Activated CD4-positive, CD25-positive, alpha-beta regulatory T cell treated with anti-CD3 and anti-CD28 coated beads, Interleukin-2, amount 50 U/mL, for 24 hours (primary cell): ENCODE data around the gene USP8.
"Not testable (repeated sequence)": the region's sequence is repeated elsewhere in the genome, so short reads cannot be mapped to it uniquely, and the experiment has no call there.

Experiments used
- ATAC-seq, 2 donors: fragments of 150-1000 bp; cut with Tn5 transposase; one replicate each; pipeline ENCODE4 v1.10.0; 2021; ENCODE audit warnings: mild to moderate bottlenecking in 1 of 2, moderate library complexity in 1 of 2

USP8 gene

DNA sequence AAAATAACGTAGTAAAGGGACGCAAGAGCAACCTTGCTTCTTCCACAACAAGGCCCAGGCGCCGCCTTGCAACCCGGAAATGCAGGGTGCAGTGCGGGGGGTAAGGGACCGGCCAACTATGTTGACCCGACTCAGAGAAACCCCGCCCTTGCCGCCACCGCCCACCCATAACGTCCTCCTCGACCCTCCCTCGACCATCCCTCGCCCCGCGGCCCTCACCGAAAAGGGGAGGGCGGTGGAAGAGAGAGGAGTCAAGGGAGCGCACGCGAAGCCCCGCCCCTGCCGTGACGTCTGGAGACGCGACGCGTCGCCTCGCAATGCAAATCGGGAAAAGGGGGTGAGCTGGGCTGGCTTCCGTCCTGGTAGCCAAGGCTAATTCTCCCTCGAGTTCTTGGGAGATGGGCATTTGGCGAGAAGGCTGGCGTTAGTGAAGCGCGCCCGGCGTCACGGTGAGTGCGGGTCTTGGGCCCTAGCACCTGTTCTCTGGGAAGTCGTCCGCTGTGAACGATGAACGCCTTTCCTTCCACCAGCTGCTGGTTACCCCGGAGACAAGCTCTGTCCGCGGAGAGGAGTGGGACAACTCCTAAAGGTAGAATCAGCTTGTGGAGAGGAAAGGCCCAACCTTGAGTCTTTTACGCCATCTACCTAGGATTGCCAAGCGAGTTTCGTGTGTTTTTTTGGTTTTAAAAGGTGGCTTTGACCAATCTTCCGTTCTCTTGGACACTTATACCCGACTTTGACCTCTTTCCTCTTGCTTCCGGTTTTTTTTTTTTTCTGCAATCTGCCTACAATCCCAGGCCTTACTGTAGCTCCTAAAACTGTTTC, at the start of gene USP8:
USP8 (plus strand) TSS at position 340 of the 825 bp plus-strand sequence. CDS start 14,669 bp downstream, outside the sequence.
- peak; percentile 96 to 98 for ATAC-seq

DNA sequence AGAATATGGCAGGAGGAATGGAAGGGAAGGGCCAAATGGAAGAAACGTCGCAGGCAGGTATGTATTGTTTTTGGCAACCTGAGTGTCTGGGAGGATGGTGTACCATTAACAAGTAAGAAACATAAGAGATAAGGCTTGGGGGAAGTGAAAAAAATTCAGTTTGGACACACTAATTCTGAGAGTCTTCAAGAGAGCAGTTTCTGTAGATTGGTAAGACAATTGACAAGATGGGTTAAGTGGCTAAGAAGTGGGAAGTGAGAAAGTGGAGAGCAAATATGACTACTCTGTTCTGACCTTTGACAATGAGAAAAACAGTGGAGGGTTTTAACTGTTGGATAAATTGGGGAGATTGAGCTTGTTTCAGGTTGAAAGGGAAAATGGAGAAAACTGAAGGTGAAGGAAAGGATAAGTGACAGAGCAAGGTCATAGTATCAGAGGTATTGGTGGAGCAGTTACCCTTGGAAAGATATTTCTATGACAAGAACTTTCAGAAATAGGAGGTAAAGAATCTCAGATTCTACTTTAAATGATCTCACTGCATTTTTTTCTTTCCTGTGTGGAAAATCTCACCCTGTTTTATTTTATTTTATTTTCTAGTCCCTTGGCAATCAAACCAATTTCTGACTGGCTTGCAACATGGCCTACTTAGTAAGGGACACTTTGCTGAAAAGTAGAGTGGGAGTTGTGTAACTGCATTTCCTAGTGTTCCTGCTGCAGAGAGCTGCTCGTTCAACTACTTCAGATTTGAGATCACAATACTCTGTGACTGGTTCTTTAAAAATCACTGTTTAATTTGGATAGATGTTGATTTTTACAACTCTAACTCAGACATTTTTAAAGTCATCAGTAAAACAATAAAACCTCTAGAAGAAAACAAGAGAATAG, 46.1 kb upstream of the USP8 start:
- ATAC-seq: peak; percentile 55 to 63

DNA sequence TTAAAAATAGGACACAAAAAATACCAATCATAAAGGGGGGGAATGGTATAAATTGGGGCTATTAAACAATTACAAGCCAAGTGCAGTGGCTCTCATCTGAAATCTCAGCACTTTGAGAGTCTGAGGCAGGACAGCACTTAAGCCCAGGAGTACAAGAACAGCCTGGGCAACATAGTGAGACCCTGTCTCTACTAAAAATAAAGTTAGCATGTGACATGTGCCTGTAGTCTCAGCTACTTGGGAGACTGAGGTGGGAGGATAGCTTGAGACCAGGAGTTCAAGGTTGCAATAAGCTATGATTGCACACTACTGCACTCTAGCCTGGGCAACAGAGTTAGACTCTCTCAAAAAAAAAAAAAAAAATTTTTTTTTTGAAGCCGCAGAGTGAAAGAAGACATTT, 45.4 kb upstream of the USP8 start:
- no peak for ATAC-seq

DNA sequence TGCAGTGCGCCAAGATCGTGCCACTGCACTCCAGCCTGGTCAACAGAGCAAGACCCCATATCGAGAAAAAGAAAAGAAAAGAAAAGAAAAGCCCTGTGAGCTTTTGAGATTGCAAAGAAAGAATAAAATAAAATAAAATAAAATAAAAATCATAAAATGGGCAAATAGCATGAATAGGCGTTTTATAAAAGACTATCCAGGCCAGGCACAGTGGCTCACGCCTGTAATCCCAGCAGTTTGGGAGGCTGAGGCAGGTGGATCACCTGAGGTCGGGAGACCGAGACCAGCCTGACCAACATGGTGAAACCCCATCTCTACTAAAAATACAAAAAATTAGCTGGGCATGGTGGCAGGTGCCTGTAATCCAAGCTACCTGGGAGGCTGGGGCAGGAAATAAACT, 44.8 kb upstream of the USP8 start:
- not testable (repeated sequence) for ATAC-seq

DNA sequence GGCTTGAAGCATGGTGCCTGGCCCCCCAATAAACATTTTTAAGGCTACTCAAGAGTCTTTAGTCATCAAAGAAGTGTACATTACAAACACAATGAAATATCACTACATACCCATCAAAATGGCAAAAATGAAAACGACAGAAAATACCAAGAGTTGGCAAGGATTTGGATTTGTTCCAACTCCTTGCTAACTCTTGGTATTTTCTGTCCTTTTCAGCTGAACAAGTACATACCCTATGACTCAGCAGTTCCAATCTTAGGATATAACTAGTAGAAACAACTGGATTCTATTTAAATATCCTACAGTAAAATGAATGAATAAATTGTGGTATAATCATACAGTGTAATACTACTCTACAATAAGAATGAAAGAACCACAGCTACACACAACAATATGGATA, 44.1 kb upstream of the USP8 start:
- ATAC-seq: no peak

DNA sequence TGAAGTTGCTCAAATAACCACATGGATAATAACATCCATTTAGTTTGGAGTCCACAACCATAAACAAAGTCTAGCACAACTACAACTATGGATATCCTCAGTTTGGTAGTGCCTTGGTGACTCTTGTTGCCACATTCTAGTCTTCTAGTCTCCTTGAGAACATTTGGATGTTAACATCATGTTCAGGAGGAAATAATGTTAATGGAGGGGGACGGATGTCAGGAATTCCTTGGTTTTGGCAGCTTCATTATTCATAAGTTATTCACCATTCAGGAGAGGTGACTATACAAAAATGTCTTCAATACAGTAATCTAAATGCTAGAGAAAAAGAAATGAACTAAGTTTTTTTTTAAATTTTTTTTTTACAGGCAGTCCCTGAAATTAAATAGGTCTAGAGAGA, 42.8 kb upstream of the USP8 start:
- ATAC-seq: no peak

DNA sequence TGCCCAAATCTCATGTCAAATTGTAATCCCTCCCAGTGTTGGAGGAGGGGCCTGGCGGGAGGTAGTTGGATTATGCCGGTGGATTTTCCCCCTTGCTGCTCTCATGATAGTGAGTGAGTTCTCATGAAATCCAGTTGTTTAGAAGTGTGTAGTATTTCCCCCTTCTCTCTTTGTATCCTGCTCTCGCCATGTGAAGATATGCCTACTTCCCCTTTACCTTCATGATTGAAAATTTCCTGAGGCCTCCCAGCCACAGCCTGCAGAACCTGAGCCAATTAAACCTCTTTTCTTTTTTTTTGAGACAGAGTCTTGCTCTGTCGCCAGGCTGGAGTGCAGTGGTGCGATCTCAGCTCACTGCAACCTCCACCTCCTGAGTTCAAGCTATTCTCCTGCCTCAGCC, 41.8 kb upstream of the USP8 start:
- not testable (repeated sequence) for ATAC-seq

DNA sequence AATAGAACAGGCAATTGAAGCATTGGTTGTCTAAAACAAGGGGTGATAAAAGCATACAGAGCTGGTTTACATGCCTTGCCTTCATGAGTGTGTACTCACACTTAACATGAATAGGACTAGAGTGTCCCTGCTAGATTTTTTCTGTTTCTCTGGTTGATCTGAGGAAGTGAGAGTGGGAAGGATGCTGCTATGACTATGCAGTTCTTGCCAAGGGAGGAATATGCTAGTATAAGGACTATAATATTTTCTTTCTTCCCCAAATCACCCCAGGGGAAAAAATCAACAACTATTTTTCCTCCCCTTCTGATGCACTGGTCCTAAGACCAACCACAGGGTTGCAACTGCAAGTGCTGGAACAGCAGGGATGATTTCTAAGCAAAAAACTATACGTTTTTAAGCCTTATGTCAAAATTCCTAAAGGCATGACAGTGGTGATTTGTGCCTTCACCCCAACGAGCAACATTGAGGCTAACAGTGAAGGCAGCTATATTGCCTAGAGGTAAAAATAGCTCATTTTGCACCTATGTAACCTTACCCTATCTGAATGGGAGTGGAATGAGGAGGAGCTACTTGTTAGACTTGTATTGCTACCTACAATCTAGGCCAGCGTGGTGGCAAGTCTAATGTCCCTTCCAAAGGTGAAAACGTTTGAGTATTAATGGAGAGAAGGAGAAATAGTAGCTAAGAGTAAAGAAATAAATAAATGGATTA, 33.5 kb upstream of the USP8 start:
- no peak for ATAC-seq

DNA sequence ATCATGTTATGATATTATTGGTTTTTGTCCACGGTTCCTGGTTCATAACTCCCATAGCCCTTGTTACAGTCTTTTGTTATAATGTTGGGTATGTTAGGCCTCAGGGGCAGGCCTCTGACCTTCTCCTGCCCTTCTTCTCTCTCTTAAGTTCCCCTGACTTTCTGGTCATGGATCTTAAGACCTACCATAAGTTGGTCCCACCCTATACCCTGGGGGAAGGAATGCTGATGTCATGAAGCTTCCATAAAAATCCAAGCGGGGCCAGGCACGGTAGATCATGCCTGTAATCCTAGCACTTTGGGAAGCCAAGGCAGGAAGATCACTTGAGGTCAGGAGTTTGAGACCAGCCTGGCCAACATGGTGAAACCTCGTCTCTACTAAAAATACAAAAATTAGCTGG, 32.6 kb upstream of the USP8 start:
- ATAC-seq: not testable (repeated sequence)

DNA sequence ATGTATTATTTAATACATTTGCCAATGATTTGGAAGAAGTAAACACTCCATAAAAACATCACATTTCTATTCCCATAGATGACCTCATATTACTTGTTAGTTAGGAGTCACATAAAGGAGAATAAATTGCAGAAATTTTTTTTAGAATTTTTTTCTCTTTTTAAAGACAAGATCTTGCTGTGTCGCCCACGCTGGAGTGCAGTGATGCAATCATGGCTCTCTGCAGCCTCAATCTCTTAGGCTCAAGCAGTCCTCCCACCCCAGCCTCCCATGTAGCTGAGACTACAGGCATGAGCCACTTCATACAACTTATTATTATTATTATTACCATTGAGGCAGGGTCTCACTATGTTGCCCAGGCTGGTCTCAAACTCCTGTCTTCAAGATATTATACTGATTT, 12.3 kb upstream of the USP8 start:
- ATAC-seq: no peak

DNA sequence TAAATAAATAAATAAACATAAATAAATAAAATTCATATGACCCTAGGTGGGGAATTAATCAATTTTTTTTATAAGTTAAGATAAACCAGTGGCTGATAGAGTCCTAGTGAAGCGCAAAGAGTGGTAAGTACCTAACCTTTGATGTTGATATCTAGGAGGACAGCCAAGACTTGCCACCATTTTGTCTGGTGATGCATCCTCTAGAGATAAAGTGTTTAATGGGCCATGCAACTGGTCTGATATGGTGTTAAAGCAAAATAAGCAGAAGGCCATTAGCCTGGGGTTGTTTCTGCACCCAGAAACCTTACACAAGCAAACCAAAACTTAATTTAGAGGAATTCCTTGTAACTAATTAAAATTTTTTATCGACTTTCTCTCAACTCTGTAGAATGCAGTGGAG, 9.6 kb upstream of the USP8 start:
- ATAC-seq: no peak

DNA sequence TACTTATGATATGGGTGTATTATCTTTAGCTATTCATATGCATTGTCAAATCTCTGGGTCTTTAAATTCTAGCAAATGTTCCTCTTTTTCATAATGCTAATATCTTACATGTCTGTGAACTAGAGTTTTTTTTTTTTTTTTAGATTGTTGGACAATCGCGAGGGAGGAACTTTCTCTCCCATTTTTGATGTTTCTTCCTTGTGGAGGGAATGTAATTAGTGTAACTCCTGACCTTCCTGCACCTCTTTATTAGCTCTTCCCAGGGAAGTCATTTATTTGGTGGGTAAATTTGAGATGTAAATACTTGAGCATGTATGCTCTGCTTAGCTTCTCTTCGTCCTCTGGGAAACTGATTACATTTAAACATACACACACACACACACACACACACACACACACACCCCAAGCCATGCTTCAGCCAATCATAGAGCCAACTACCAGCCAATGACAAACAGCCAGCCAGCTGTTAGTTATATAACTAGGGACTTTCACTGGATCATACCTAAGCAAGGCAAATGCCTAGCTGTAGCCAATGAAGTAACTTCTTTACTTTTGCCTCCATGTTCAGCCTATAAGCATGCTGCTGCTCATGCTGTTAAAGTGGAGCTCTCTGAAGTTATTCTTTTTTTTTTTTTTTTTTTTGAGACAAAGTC, 8.3 kb upstream of the USP8 start:
- ATAC-seq: no peak

DNA sequence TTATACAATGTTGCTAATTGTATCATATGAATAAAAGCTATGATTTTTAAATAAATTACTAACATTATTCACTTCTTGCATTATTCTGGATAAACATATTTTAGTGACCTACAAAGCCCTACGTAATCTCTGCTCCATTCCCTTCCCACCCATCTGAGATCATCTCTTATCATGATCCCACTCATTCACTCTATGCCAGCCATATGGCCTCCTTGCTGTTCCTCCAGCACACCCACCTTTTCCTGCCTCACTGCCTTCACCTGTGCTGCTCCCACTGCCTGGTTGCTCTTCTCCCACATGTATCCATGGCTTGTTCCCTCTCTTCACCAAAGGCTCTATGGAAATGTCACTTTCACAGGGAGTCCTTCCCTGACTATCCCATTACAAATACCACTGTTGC, 7.3 kb upstream of the USP8 start:
- no peak for ATAC-seq

DNA sequence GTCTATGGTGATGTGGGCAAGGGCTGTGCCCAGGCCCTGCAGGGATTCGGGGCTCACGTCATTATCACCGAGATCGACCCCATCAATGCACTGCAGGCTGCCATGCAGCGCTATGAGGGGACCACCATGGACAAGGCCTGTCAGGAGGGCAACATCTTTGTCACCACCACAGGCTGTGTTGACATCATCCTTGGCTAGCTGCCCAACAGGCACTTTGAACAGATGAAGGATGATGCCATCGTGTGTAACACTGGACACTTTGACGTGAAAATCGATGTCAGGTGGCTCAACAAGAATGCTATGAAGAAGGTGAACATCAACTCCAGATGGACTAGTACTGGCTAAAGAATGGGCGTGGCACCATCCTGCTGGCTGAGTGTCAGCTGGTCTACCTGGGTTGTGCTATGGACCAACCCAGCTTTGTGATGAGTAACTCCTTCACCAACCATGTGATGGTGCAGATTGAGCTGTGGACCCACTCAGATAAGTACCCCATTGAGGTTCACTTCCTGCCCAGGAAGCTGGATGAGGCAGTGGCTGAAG, 6.1 kb upstream of the USP8 start:
- no peak for ATAC-seq

DNA sequence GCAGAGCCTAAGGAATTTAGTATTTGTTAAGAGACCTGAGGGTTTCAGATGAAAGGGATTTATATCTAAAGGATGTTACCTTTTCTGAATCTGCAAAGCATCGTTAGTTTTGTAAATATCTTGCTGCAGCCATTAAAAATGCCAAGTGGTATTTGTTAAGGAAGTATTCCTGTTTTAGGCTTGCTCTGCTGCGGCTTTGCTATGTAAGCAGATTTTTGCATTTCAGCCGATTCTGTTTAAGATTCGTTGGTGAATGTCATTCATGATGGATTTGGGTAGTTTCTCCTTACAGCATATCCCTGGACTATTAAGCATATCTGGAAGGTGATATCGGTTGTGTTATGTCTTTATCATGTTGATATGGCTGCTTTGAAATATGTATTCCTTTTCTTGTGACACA, 1.0 kb downstream of the USP8 start:
- no peak for ATAC-seq

DNA sequence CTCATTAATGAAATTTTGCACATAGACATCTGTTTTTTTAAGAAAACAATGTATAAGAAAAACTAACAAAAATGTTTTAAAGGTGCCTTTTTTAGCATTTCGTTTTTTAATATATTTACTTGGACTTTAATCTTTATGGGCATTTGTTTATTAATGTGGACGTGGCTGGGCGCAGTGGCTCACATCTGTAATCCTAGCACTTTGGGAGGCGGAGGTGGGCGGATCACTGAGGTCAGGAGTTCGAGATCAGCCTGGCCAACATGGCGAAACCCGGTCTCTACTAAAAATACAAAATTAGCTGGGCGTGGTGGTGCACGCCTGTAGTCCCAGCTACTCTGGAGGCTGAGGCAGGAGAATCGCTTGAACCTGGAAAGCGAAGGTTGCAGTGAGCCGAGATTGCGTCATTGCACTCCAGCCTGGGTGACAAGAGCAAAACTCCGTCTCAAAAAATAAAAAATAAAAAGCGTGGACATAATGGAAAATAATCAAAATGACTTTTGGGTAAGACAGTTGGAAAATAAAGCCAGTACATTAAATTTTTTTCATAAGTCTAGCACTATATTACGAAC, 1.6 kb downstream of the USP8 start:
- ATAC-seq: not testable (repeated sequence)

DNA sequence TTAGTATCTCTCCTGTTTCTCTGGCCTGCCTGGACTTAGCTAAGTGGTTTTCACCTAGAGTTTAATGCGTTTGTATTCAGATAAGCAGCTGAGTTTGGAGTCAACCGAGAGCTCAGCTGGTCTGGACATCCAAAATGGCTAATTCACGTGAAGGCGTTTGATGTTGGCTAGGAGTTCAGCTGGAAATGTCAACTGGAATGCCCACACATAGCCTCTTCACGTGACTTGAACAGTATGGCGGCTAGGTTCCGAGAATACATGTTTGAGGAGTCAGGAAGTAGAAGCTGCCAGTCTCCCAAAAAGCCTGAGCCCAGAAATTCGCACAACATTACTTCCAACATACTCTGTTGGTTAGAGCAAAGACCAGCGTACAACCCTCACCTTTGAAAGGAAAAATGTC, 2.2 kb downstream of the USP8 start:
- no peak for ATAC-seq

DNA sequence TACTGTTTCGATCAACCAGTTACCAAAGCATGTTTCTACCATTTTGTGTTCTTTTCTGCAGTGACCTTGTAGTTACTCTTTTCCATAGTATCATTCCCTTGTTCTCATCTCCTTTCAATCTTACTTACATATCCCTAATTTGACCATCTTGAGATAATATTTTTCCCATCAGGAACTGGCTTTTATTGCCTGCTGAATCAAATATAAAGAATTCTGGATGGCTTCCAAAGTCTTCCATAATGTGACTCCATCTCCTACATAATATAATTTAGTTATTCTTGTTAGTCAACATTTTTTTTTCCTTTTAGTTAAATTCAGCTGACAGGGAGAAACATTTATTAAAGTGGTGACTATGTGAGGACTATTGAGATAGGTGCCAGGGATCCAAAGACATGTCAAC, 7.0 kb downstream of the USP8 start:
- ATAC-seq: no peak

DNA sequence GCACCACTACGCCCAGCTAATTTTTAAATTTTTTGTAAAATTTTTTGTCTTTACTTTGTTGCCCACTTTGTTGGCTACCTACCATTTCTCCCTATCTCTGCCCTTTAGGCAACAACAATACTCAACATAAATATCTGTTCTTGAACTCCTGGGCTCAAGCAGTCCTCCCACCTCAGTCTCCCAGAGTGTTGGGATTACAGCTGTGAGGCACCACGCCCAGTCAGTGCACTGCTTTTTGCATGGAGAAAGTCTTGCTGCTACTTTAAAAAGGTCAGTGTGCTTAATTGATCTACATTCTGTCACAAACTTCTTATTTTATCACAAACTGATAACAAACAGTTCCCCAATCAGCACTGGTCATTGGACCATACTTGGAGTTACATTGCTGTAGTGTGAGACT, 8.0 kb downstream of the USP8 start:
- no peak for ATAC-seq

DNA sequence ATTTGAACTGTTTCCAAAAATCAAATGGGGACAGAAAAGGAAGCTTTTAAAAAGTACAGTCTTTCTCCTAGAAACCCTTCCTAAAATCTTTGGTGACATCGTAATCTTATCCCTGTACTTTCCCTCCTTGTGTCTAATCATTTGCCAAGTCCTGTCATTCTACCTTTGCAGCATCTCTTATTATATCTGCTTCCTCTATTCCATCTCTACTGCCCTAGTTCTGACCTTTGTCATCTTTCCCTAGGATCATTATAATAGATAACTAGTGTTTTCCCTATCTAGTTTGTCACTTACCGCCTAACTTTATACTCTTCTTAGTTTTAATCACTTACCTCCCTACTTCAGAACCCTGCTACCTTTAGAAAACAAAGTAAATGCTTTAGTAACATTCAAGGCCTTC, 11.6 kb downstream of the USP8 start:
- no peak for ATAC-seq

DNA sequence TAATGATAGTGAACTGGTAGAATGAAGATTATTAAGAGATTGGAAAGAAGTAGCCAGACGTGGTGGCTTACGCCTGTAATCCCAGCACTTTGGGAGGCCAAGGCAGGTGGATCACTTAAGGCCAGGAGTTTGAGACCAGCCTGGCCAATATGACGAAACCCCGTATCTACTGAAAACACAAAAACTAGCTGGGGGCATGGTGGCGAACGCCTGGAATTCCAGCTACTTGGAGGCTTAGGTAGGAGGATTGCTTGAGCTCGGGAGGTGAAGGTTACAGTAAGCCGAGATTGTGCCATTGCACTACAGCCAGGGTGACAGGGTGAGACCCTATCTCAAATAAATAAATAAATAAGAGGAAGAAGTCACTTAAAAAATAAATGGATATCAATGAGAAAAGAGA, 14.0 kb downstream of the USP8 start:
- no peak for ATAC-seq

DNA sequence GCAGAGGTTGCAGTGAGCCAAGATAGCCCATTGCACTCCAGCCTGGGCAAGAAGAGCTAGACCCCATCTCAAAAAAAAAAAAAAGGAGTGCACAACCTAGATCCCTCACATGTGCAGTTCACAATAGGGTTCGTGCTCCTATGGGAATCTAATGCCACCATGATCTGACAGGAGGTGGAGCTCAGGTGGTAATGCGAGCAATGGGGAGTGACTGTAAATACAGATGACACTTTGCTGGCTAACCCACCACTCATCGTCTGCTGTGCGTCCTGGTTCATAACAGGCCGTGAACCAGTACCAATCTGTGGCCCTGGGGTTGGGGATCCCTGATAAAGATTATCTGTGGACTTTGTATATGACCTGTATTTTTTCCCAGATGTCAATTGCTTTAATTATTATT, 16.7 kb downstream of the USP8 start:
- ATAC-seq: no peak
